ENCODE measurements around the gene SGK1.

GRCh38 chr6:134164300-134164699 is 153.6 kb downstream of the SGK1 start:
- TF ChIP-seq, protein P1, sequence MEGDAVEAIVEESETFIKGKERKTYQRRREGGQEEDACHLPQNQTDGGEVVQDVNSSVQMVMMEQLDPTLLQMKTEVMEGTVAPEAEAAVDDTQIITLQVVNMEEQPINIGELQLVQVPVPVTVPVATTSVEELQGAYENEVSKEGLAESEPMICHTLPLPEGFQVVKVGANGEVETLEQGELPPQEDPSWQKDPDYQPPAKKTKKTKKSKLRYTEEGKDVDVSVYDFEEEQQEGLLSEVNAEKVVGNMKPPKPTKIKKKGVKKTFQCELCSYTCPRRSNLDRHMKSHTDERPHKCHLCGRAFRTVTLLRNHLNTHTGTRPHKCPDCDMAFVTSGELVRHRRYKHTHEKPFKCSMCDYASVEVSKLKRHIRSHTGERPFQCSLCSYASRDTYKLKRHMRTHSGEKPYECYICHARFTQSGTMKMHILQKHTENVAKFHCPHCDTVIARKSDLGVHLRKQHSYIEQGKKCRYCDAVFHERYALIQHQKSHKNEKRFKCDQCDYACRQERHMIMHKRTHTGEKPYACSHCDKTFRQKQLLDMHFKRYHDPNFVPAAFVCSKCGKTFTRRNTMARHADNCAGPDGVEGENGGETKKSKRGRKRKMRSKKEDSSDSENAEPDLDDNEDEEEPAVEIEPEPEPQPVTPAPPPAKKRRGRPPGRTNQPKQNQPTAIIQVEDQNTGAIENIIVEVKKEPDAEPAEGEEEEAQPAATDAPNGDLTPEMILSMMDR (IDR thresholded peaks at IDR 0.05): no peak
- TF ChIP-seq SMC3 (IDR thresholded peaks at IDR 0.05) (no peak), JUNB (IDR thresholded peaks at IDR 0.05) (no peak)
- TF ChIP-seq, protein P2, sequence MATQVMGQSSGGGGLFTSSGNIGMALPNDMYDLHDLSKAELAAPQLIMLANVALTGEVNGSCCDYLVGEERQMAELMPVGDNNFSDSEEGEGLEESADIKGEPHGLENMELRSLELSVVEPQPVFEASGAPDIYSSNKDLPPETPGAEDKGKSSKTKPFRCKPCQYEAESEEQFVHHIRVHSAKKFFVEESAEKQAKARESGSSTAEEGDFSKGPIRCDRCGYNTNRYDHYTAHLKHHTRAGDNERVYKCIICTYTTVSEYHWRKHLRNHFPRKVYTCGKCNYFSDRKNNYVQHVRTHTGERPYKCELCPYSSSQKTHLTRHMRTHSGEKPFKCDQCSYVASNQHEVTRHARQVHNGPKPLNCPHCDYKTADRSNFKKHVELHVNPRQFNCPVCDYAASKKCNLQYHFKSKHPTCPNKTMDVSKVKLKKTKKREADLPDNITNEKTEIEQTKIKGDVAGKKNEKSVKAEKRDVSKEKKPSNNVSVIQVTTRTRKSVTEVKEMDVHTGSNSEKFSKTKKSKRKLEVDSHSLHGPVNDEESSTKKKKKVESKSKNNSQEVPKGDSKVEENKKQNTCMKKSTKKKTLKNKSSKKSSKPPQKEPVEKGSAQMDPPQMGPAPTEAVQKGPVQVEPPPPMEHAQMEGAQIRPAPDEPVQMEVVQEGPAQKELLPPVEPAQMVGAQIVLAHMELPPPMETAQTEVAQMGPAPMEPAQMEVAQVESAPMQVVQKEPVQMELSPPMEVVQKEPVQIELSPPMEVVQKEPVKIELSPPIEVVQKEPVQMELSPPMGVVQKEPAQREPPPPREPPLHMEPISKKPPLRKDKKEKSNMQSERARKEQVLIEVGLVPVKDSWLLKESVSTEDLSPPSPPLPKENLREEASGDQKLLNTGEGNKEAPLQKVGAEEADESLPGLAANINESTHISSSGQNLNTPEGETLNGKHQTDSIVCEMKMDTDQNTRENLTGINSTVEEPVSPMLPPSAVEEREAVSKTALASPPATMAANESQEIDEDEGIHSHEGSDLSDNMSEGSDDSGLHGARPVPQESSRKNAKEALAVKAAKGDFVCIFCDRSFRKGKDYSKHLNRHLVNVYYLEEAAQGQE (IDR thresholded peaks at IDR 0.05): no peak
